NCI-H1694 treated with DMSO at 0.1 percent for 48 hours (cell line): ENCODE measurements around the gene LMAN1L.

Experiments
- DNase-seq: peaks from one replicate; lab custom pipeline; 2025; lab: John Stamatoyannopoulos, UW

The LMAN1L gene

GRCh38 chr15:74816624-74817369 is 4.2 kb downstream of the LMAN1L start:
- DNase-seq: peak; percentile 53

- DNase-seq: no peak
Measured at GRCh38 chr15:74817370-74817737, 4.7 kb downstream of the LMAN1L start.

DNA sequence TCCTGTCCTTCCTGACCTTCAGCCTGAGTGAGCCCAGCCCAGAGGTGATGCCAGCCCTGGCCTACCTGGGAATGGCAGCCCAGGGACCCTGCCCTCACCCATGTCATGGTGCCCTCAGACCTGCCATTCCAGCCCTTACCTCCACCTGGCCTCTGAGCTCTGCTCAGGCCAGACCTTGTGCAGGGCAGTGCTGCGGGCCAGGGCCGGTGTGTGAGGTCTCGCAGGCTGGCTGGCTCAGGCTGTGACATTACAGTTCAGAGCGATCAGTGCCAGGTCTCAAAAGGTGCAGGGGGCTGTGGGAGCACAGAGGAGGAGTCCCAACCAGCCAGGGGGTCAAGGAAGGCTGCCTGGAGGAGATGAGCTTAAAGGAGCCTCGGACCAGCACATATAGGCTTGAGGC is 7.4 kb downstream of the LMAN1L start:
- DNase-seq: no peak

GRCh38 chr15:74821091-74821789 is 8.6 kb downstream of the LMAN1L start:
- peak; percentile 49 for DNase-seq

- no peak for DNase-seq
Measured at GRCh38 chr15:74821790-74822158, 9.1 kb downstream of the LMAN1L start.

- no peak for DNase-seq
Measured at GRCh38 chr15:74822233-74822632, 9.6 kb downstream of the LMAN1L start.

- no peak for DNase-seq
Measured at GRCh38 chr15:74823324-74823723, 10.7 kb downstream of the LMAN1L start.

DNA sequence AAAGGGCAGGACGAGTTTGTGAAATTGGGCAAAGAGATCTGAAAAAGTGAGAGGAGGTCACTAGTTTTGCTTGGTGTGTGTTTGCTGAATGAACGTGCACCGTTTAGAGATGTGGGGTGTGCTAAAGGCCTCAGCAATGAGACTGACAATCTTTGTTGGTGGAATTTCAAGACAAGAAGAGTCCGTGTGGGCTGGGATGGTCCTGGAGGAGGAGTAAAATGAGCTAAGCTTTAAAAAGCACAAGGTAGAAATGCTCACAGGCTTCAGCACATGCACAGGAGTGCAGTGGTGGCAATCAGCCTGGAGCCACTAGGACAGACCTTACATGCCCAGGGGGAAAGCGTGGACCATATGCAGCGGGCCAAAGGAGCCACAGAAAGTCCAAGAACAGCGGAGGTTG is 12.3 kb downstream of the LMAN1L start:
- DNase-seq: no peak

GRCh38 chr15:74825866-74826265 is 13.2 kb downstream of the LMAN1L start:
- DNase-seq: no peak

- no peak for DNase-seq
Measured at GRCh38 chr15:74826364-74826819, 13.8 kb downstream of the LMAN1L start, which contains the start of gene CPLX3. TSS of gene CPLX3 (plus strand) at chr15:74826627. CDS start at chr15:74826704, 77 bp downstream.

- no peak for DNase-seq
Measured at GRCh38 chr15:74826921-74827320, 14.3 kb downstream of the LMAN1L start.

GRCh38 chr15:74827614-74828013 is 15.0 kb downstream of the LMAN1L start:
- no peak for DNase-seq

GRCh38 chr15:74828835-74829234 is 16.2 kb downstream of the LMAN1L start:
- DNase-seq: no peak

GRCh38 chr15:74829486-74829885 is 16.9 kb downstream of the LMAN1L start:
- no peak for DNase-seq

DNA sequence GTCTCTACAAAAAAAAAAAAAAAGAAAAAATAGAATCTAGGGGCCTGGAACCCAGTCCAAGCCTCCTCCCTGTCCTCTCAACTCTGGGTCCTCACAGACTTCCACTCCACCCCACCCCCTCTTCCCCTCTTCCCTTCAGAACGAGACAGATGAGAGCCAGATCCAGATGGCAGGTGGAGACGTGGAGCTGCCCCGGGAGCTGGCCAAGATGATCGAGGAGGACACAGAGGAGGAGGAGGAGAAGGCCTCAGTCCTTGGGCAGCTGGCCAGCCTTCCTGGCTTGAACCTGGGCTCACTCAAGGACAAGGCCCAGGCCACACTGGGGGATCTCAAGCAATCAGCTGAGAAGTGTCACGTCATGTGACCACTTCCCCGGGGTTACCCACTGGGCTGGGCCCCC is 17.4 kb downstream of the LMAN1L start:
- DNase-seq: no peak

DNA sequence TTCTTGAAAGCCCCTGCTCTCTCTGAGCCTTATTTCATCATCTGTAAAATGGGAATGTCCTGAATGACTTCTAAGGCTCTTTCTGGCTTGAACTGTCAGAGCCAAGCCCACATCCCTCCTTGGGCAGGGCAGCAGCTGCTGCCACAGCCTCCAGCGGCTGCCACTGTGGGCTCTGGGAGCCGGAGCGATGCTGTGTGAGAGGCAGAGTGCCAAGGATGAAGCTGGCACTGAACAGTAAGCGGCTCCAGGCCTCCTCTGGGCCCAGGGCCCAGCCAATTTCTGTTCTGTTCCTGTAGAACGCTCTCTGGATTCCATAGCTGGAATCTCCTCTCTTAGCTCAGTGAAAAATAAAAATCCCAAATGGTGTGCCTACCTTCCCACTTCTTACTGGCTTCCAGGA is 18.2 kb downstream of the LMAN1L start:
- DNase-seq: peak; percentile 70

DNA sequence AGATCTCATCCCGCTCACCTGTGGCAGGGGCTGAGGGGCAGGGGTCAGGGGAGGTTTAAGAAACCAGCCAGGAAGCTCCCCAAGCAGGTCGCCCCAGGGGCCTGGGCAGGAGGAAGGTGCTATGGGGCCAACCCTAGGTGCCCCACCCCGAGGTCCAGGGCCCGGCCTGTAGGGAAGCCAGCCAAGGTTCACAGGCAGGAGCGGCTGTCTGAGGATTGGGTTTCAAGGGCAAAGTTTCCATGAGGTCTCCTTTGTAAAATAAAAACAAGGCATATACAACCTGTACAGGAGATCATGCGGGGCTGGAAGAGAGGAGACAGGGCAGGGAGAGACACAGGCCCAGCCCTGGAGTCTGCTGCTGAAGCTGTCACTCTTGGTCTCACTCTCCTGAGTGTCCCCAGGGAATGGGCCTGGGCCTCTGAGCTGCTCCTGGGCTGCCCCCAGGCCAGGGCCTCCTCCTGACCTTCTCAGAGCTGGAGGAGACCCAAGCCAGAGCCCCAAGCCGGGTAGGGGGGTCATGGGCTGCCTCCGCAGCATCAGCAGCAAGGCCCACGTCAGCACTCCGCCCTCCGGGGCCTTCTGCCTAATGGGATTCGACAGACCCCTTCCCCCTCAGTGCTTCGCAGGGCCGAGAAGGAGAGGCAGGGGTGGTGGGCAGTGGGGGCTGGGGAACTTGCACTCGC is 19.3 kb downstream of the LMAN1L start:
- DNase-seq: no peak

DNA sequence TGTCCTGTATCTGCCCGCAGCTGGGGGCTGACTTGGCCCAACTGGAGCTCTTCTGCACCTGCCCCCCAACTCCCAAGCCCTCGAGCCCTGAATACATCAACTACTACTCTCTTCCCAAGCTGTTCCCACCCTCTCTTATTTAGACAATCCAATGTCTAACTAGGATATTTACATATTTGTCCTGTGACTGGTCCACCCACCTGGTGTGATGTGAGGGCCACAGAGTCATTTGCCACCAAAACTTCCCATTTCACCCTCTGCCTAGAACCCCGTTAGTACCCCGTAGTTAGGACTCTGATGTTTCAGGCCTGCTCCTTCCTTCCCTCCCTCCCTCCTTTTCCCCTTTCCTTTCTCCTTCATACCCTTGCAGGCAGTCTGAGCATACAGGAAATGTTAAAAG is 20.2 kb downstream of the LMAN1L start:
- DNase-seq: peak; percentile 11

GRCh38 chr15:74833376-74834107 is 20.9 kb downstream of the LMAN1L start:
- no peak for DNase-seq

GRCh38 chr15:74835312-74835823 is 22.7 kb downstream of the LMAN1L start:
- peak; percentile 68 for DNase-seq

GRCh38 chr15:74836846-74837245 is 24.2 kb downstream of the LMAN1L start:
- no peak for DNase-seq
